Naive thymus-derived CD4-positive, alpha-beta T cell (primary cell): Measurements from ENCODE around the gene DLST. TPM values are rescaled to one million over a fixed set of nuclear protein-coding genes. Genes with fewer than 3 reads are reported as not detected.

Experiments used
- ATAC-seq: fragments of 150-1000 bp; cut with Tn5 transposase; 2 replicates; pipeline ENCODE4 v1.10.0; 2021; ENCODE audit warnings: mild to moderate bottlenecking, moderate library complexity
- CTCF ChIA-PET: fragments of 350-600 bp; sonication (Branson Sonifier 250); formaldehyde crosslinking; loops from one replicate; lab custom pipeline; 2021; ENCODE audit warnings: antibody characterized with exemption; lab: Charles Lee
- POLR2A ChIA-PET: fragments of 350-600 bp; sonication (Branson Sonifier 250); formaldehyde crosslinking; loops from one replicate; lab custom pipeline; 2021; ENCODE audit warnings: antibody characterized with exemption, inconsistent platforms; lab: Charles Lee
- DNase-seq, 9 donors: peaks; one replicate each; pipeline versions ENCODE4 v3.0.0 to v3.0.0-alpha.2; 2020 to 2022; ENCODE audit warnings: mixed read lengths in 1 of 9
- H3K27ac ChIP-seq: one replicate; pipeline ENCODE4 v1.7.0; 2013; ENCODE audit warnings: mild to moderate bottlenecking, low read depth, low read length, moderate library complexity
- H3K27me3 ChIP-seq, 2 donors: one replicate each; pipeline ENCODE4 v1.7.0; 2013; ENCODE audit warnings: low read length in 2 of 2, mild to moderate bottlenecking in 2 of 2, moderate library complexity in 2 of 2; ENCODE audit not compliant: control insufficient read depth in 2 of 2, insufficient read depth in 2 of 2
- H3K36me3 ChIP-seq, 3 experiments: 1 replicate in 2 of 3; 2 replicates in 1 of 3; pipeline ENCODE4 v1.7.0; 2013; ENCODE audit warnings: low read length in 3 of 3, mild to moderate bottlenecking in 3 of 3, moderate library complexity in 1 of 3; ENCODE audit not compliant: insufficient read depth in 3 of 3, control insufficient read depth in 2 of 3
- H3K4me1 ChIP-seq, 2 donors: one replicate each; pipeline ENCODE4 v1.7.0; 2013; ENCODE audit warnings: low read length in 2 of 2, mild to moderate bottlenecking in 2 of 2, moderate library complexity in 1 of 2; ENCODE audit not compliant: control insufficient read depth in 2 of 2, insufficient read depth in 2 of 2
- H3K4me3 ChIP-seq: 2 replicates; pipeline ENCODE4 v1.7.0; 2013; ENCODE audit warnings: mild to moderate bottlenecking, low read length
- H3K9me3 ChIP-seq, 3 experiments: 1 replicate in 2 of 3; 2 replicates in 1 of 3; pipeline ENCODE4 v1.7.0; 2013; ENCODE audit warnings: low read length in 3 of 3; ENCODE audit not compliant: control insufficient read depth in 2 of 3
- H3K27ac Mint-ChIP-seq, 9 donors: one replicate each; pipeline ENCODE4 v1.8.0; 2020 to 2022; ENCODE audit warnings: mixed read lengths in 9 of 9, mild to moderate bottlenecking in 8 of 9, moderate library complexity in 5 of 9, inconsistent platforms in 2 of 9
- H3K27me3 Mint-ChIP-seq, 5 donors: one replicate each; pipeline ENCODE4 v1.8.0; 2021 to 2022; ENCODE audit warnings: mixed read lengths in 5 of 5, mild to moderate bottlenecking in 1 of 5
- H3K36me3 Mint-ChIP-seq, 5 donors: one replicate each; pipeline ENCODE4 v1.8.0; 2020 to 2022; ENCODE audit warnings: mixed read lengths in 5 of 5, mild to moderate bottlenecking in 3 of 5, inconsistent platforms in 1 of 5
- H3K4me1 Mint-ChIP-seq, 7 donors: one replicate each; pipeline ENCODE4 v1.8.0; 2020 to 2022; ENCODE audit warnings: mixed read lengths in 7 of 7, mild to moderate bottlenecking in 3 of 7, inconsistent platforms in 1 of 7
- H3K4me3 Mint-ChIP-seq, 10 donors: one replicate each; pipeline ENCODE4 v1.8.0; 2020 to 2022; ENCODE audit warnings: mild to moderate bottlenecking in 10 of 10, mixed read lengths in 10 of 10, moderate library complexity in 6 of 10, inconsistent platforms in 2 of 10
- H3K9me3 Mint-ChIP-seq, 11 donors: one replicate each; pipeline ENCODE4 v1.8.0; 2020 to 2022; ENCODE audit warnings: mixed read lengths in 11 of 11, mild to moderate bottlenecking in 4 of 11, inconsistent platforms in 1 of 11, moderate library complexity in 1 of 11
- intact Hi-C, 2 donors: fragments of 100-400 bp; cut with micrococcal nuclease; formaldehyde crosslinking; loops; one replicate each; pipeline ENCODE4 v1.15.1; 2023
- polyA plus RNA-seq, 2 donors: library from polyadenylated mRNA; unstranded; fragments of 300-500 nt; fragmentation: Illumina TruSeq; gene quantifications; one replicate each; pipeline ENCODE4 v1.2.3, GENCODE V29; 2021
- total RNA-seq, 6 experiments: library from RNA in 5 of 6; stranded (reverse) in 5 of 6; gene quantifications; 1 replicate in 5 of 6; 2 replicates in 1 of 6; pipeline ENCODE4 v1.2.3 and lab custom pipeline; 2021 to 2026

The DLST gene
- total and polyA plus RNA-seq, 7 experiments from 2014 or later = 8.9 to 132 (median 96.0) TPM

GRCh38 chr14:74909501-74909900 lies 27.8 kb downstream of the DLST start:
- DNase-seq = no peak
- intact Hi-C loops = no loop called here
- no peaks in the 10 kb centered on the region for H3K36me3 Mint-ChIP-seq
- H3K27ac Mint-ChIP-seq = no peak overlapping the region
- no peaks in the 10 kb centered on the region for H3K27me3 ChIP-seq
- no peaks in the 10 kb centered on the region for H3K27me3 Mint-ChIP-seq
- H3K4me3 ChIP-seq = no peak overlapping the region
- H3K36me3 ChIP-seq = no peaks in the 10 kb centered on the region
- H3K4me1 ChIP-seq = peaks cover 0 to 6% of the 10 kb centered on the region in 2 donors
- ChIA-PET CTCF (interaction anchor here (0.8 to 11.8 kb wide), 2 partner anchors 26 to 50 kb away, joined by 4 to 317 read pairs; no protein-coding TSS in a partner anchor), POLR2A (no interaction called here)
- H3K4me1 Mint-ChIP-seq = peaks cover 0 to 22% (median 4%) of the 10 kb centered on the region in 7 donors
- no peak overlapping the region for H3K4me3 Mint-ChIP-seq
- ATAC-seq = no peak
- H3K27ac ChIP-seq = no peak overlapping the region
- no peaks in the 10 kb centered on the region for H3K9me3 Mint-ChIP-seq
- no peaks in the 10 kb centered on the region for H3K9me3 ChIP-seq

GRCh38 chr14:74909911-74910310 lies 28.2 kb downstream of the DLST start:
- no peak overlapping the region for H3K4me3 Mint-ChIP-seq
- no peak for ATAC-seq
- DNase-seq = no peak
- H3K27me3 Mint-ChIP-seq = no peaks in the 10 kb centered on the region
- Histone ChIP-seq H3K4me1 (peaks cover 0 to 6% of the 10 kb centered on the region in 2 donors), H3K4me3 (no peak overlapping the region), H3K36me3 (no peaks in the 10 kb centered on the region), H3K27ac (no peak overlapping the region), H3K9me3 (no peaks in the 10 kb centered on the region), H3K27me3 (no peaks in the 10 kb centered on the region)
- POLR2A ChIA-PET = no interaction called here
- H3K27ac Mint-ChIP-seq = no peak overlapping the region
- H3K36me3 Mint-ChIP-seq = no peaks in the 10 kb centered on the region
- peaks cover 0 to 18% (median 4%) of the 10 kb centered on the region in 7 donors for H3K4me1 Mint-ChIP-seq
- intact Hi-C loops = no loop called here
- CTCF ChIA-PET = interaction anchor here (0.8 to 11.8 kb wide), 2 partner anchors 27 to 51 kb away, joined by 4 to 317 read pairs; no protein-coding TSS in a partner anchor
- H3K9me3 Mint-ChIP-seq = no peaks in the 10 kb centered on the region

- Histone ChIP-seq H3K27ac (no peak overlapping the region), H3K4me3 (no peak overlapping the region), H3K9me3 (no peaks in the 10 kb centered on the region), H3K36me3 (no peaks in the 10 kb centered on the region), H3K4me1 (peaks cover 0 to 4% of the 10 kb centered on the region in 2 donors), H3K27me3 (no peaks in the 10 kb centered on the region)
- DNase-seq (no peak), ATAC-seq (no peak)
- ChIA-PET CTCF (interaction anchor here (11.8 kb wide), 1 partner anchor 51 kb away, joined by 317 read pairs; no protein-coding TSS in a partner anchor), POLR2A (no interaction called here)
- H3K9me3 Mint-ChIP-seq = no peaks in the 10 kb centered on the region
- peaks cover 0 to 13% (median 4%) of the 10 kb centered on the region in 7 donors for H3K4me1 Mint-ChIP-seq
- H3K27ac Mint-ChIP-seq = no peak overlapping the region
- H3K36me3 Mint-ChIP-seq = no peaks in the 10 kb centered on the region
- no peak overlapping the region for H3K4me3 Mint-ChIP-seq
- intact Hi-C loops = no loop called here
- H3K27me3 Mint-ChIP-seq = no peaks in the 10 kb centered on the region
Observed at GRCh38 chr14:74910556-74910955, 28.8 kb downstream of the DLST start.

DNA sequence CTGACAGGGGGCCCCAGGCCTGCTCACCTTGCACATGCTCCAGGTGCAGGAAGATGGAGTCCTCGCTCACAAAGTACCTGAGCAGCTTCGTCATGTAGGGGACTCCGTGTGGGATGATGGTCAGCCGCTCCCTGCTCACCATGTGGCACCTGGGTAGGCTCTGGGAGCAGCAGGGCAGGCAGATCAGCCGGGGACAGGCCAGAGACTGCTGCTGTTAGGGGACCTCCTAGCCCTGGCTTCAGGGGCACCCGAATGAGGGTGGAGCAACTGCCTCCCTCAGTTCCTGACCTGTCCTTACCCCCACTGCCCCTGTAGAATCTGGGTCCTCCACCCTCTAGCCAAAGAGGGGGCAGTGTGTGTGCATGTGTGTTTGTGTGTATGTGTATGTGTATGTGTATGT lies 29.5 kb downstream of the DLST start:
- intact Hi-C loops = no loop called here
- POLR2A ChIA-PET = no interaction called here
- CTCF ChIA-PET = no interaction called here
- Histone ChIP-seq H3K4me1 (no peaks in the 10 kb centered on the region), H3K9me3 (no peaks in the 10 kb centered on the region), H3K27ac (no peak overlapping the region), H3K4me3 (no peak overlapping the region), H3K36me3 (no peaks in the 10 kb centered on the region), H3K27me3 (no peaks in the 10 kb centered on the region)
- Mint-ChIP-seq H3K4me3 (no peak overlapping the region), H3K4me1 (peaks cover 0 to 9% (median 3%) of the 10 kb centered on the region in 7 donors), H3K27ac (no peak overlapping the region), H3K27me3 (no peaks in the 10 kb centered on the region), H3K9me3 (no peaks in the 10 kb centered on the region), H3K36me3 (peaks cover 0 to 3% (median 0%) of the 10 kb centered on the region in 5 donors)
- ATAC-seq (no peak), DNase-seq (no peak)

- CTCF ChIA-PET = interaction anchor here (0.6 kb wide), 1 partner anchor 33 kb away, joined by 3 read pairs; no protein-coding TSS in a partner anchor
- H3K9me3 ChIP-seq = no peaks in the 10 kb centered on the region
- Mint-ChIP-seq H3K27me3 (no peaks in the 10 kb centered on the region), H3K4me1 (peaks cover 0 to 9% (median 3%) of the 10 kb centered on the region in 7 donors), H3K9me3 (no peaks in the 10 kb centered on the region), H3K4me3 (no peak overlapping the region), H3K36me3 (peaks cover 0 to 3% (median 0%) of the 10 kb centered on the region in 5 donors), H3K27ac (peak overlapping the region in 1 of 9 donors; percentile 22)
- intact Hi-C loops = no loop called here
- H3K4me1 ChIP-seq = no peaks in the 10 kb centered on the region
- POLR2A ChIA-PET = no interaction called here
- H3K36me3 ChIP-seq = no peaks in the 10 kb centered on the region
- H3K27me3 ChIP-seq = no peaks in the 10 kb centered on the region
- no peak overlapping the region for H3K27ac ChIP-seq
- no peak for DNase-seq
- ATAC-seq = no peak
- no peak overlapping the region for H3K4me3 ChIP-seq
Observed at GRCh38 chr14:74911704-74912103, 30.0 kb downstream of the DLST start.

DNA sequence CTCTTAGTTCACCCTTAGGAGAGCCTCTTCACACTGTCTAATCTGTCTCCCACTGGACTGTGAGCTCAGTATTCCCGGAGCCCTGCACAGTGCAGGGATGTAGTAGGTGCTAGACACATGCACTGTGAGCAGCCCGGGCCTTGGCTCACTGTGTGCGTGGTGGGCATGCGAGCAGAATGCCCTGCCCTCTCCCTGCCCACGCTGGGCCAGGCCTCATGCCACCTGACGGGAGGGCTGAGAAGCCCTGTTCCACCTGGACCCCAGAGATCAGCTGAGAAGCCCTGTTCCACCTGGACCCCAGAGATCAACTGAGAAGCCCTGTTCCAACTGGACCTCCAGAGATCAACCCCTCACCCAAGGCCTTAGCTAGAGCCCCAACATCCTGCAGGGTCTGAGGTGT lies 30.4 kb downstream of the DLST start:
- Histone ChIP-seq H3K27ac (no peak overlapping the region), H3K9me3 (no peaks in the 10 kb centered on the region), H3K4me1 (no peaks in the 10 kb centered on the region), H3K36me3 (no peaks in the 10 kb centered on the region), H3K27me3 (no peaks in the 10 kb centered on the region), H3K4me3 (no peak overlapping the region)
- ChIA-PET CTCF (interaction anchor here (0.6 kb wide), 1 partner anchor 34 kb away, joined by 3 read pairs; no protein-coding TSS in a partner anchor), POLR2A (no interaction called here)
- Mint-ChIP-seq H3K4me3 (no peak overlapping the region), H3K27ac (peak overlapping the region in 2 of 9 donors; percentile 22 to 41), H3K9me3 (no peaks in the 10 kb centered on the region), H3K36me3 (peaks cover 0 to 3% (median 0%) of the 10 kb centered on the region in 5 donors), H3K27me3 (no peaks in the 10 kb centered on the region), H3K4me1 (peaks cover 0 to 7% (median 3%) of the 10 kb centered on the region in 7 donors)
- intact Hi-C loops = no loop called here
- no peak for ATAC-seq
- no peak for DNase-seq

DNA sequence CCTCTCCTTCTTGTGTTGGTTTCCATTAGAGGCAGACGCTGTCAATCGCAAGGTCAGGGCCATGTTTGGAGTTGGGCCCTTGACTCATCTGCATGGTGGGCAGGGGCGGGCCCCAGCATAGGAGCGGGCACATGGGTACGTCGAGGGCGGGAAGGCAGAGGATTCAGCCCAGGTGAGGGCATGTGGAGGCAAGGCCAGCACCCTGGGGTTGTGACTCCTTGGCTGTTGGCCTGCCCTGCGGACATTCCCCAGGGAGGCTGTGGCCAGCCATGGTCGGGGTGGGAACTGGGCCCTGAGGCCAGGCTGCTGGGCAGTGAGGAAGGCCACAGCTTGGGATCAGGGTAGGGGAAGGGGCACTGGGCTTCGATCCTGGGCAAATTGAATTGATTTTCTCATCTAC lies 31.1 kb downstream of the DLST start:
- no peak overlapping the region for H3K4me3 Mint-ChIP-seq
- Histone ChIP-seq H3K27ac (no peak overlapping the region), H3K4me1 (no peaks in the 10 kb centered on the region), H3K4me3 (no peak overlapping the region), H3K9me3 (no peaks in the 10 kb centered on the region), H3K27me3 (no peaks in the 10 kb centered on the region), H3K36me3 (no peaks in the 10 kb centered on the region)
- no peak for DNase-seq
- no peaks in the 10 kb centered on the region for H3K9me3 Mint-ChIP-seq
- peaks cover 0 to 3% (median 0%) of the 10 kb centered on the region in 7 donors for H3K4me1 Mint-ChIP-seq
- intact Hi-C loops = no loop called here
- peaks cover 0 to 3% (median 0%) of the 10 kb centered on the region in 5 donors for H3K36me3 Mint-ChIP-seq
- no peak for ATAC-seq
- H3K27me3 Mint-ChIP-seq = no peaks in the 10 kb centered on the region
- ChIA-PET CTCF (no interaction called here), POLR2A (no interaction called here)
- no peak overlapping the region for H3K27ac Mint-ChIP-seq
